ENCODE results near the gene DIAPH1.

DNA sequence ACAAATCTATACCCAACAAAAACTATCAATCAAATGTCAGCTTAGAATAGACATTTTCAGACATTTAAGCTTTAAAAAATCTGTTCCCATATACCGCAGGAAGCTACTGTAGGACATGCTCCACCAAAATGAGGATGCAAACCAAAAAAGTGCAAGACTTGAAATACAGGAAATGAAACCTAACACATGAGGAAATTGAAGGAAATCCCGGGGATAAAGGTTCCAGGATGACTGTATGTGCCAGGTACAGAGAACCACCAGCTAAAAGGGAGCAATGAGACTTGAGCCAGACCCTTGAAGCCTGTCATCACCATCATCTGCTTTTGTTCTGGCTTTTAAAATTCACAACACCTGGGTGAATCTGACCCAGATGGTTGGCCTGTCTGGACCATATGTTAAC, 21.4 kb downstream of the DIAPH1 start:
- no peak for TF ChIP-seq POLR2AphosphoS5 (IDR thresholded peaks at IDR 0.05)
- no peak for TF ChIP-seq CTCF (IDR thresholded peaks at IDR 0.05)
- TF ChIP-seq POLR2A (IDR thresholded peaks at IDR 0.05): no peak

Measured in breast epithelium (tissue), 3 donors.